Smooth muscle cell (in vitro differentiated cells): ENCODE data around the gene DOCK11. TPM values are rescaled to one million over a fixed set of nuclear protein-coding genes. Genes with fewer than 3 reads are reported as not detected.

ENCODE experiments used
- DNase-seq: peaks from one replicate; lab custom pipeline; 2025; ENCODE audit not compliant: unreplicated experiment; lab: John Stamatoyannopoulos, UW
- H2AFZ ChIP-seq: fragments of 200-600 bp; sonication (generic); 2 replicates; pipeline ENCODE4 v1.6.0; 2016; ENCODE audit warnings: antibody characterized with exemption, low read depth, mild to moderate bottlenecking
- H3F3A ChIP-seq: fragments of 200-600 bp; sonication (generic); 2 replicates; pipeline ENCODE4 v1.6.0; 2017; ENCODE audit warnings: antibody characterized with exemption, low read depth
- H3K27ac ChIP-seq: fragments of 200-600 bp; sonication (generic); 2 replicates; pipeline ENCODE4 v1.5.1; 2016; ENCODE audit warnings: low read depth, mild to moderate bottlenecking
- H3K27me3 ChIP-seq: fragments of 200-600 bp; sonication (generic); 2 replicates; pipeline ENCODE4 v1.6.1; 2016; ENCODE audit warnings: low read depth, mild to moderate bottlenecking
- H3K36me3 ChIP-seq: fragments of 200-600 bp; sonication (generic); 2 replicates; pipeline ENCODE4 v1.5.1; 2016; ENCODE audit warnings: low read depth
- H3K4me1 ChIP-seq: fragments of 200-600 bp; sonication (generic); 2 replicates; pipeline ENCODE4 v1.5.1; 2016; ENCODE audit warnings: low read depth
- H3K4me2 ChIP-seq: fragments of 200-600 bp; sonication (generic); 2 replicates; pipeline ENCODE4 v1.6.0; 2016; ENCODE audit warnings: mild to moderate bottlenecking
- H3K4me3 ChIP-seq: fragments of 200-600 bp; sonication (generic); 2 replicates; pipeline ENCODE4 v1.5.1; 2016; ENCODE audit warnings: mild to moderate bottlenecking
- H3K79me2 ChIP-seq: fragments of 200-600 bp; sonication (generic); 2 replicates; pipeline ENCODE4 v1.6.0; 2016; ENCODE audit warnings: low read depth, mild to moderate bottlenecking
- H3K9ac ChIP-seq: fragments of 200-600 bp; sonication (generic); 2 replicates; pipeline ENCODE4 v1.6.0; 2016; ENCODE audit warnings: low read depth
- H3K9me3 ChIP-seq: fragments of 200-600 bp; sonication (generic); replicated peaks from 2 replicates; pipeline ENCODE4 v1.5.1; 2016; ENCODE audit warnings: low read depth
- H4K20me1 ChIP-seq: fragments of 200-600 bp; sonication (generic); 2 replicates; pipeline ENCODE4 v1.6.0; 2016; ENCODE audit warnings: low read depth
- CTCF ChIP-seq: fragments of 200-600 bp; sonication (generic); IDR thresholded peaks from 2 replicates; pipeline ENCODE4 v1.5.1; 2017; ENCODE audit warnings: borderline replicate concordance, mild to moderate bottlenecking, antibody characterized with exemption; ENCODE audit not compliant: insufficient read depth, poor library complexity, severe bottlenecking
- WGBS: methylation state at CpG from one replicate; pipeline ENCODE4 v1.1.7; 2016; ENCODE audit warnings: low lambda C conversion rate; 5-methylcytosine and 5-hydroxymethylcytosine counted together
- polyA plus RNA-seq: library from polyadenylated mRNA; unstranded; fragments of >200 nt; fragmentation: Nextera tagmentation; extraction: Ambion mirVana; gene quantifications from 2 replicates; pipeline ENCODE4 v1.2.1, GENCODE V29; 2016
- total RNA-seq: library from RNA; depleted of rRNA; stranded (reverse); fragments of >200 nt; gene quantifications from 2 replicates; pipeline ENCODE4 v1.2.3, GENCODE V29; 2014

The DOCK11 gene
- total and polyA plus RNA-seq, 2 experiments from 2014 or later, result 2.3 to 2.6 TPM

- no peaks in the 10 kb centered on the region for H3K79me2 ChIP-seq
- no peaks in the 10 kb centered on the region for H3K27me3 ChIP-seq
- H3K27ac ChIP-seq, result no peak overlapping the region
- H3K9me3 ChIP-seq, result no peaks in the 10 kb centered on the region
- no peaks in the 10 kb centered on the region for H3K4me1 ChIP-seq
- no peak for DNase-seq
- no peak overlapping the region for H3K9ac ChIP-seq
- no peak overlapping the region for H2AFZ ChIP-seq
- no peak overlapping the region for H3K4me3 ChIP-seq
- TF ChIP-seq CTCF, result no peak
- no peak overlapping the region for H3K4me2 ChIP-seq
- H3F3A ChIP-seq, result no peaks in the 10 kb centered on the region
- WGBS, result 62% methylated on average over 6 of the region's 6 CpGs
- no peaks in the 10 kb centered on the region for H3K36me3 ChIP-seq
- H4K20me1 ChIP-seq, result no peaks in the 10 kb centered on the region
Measured at GRCh38 chrX:118694638-118695037, 199.0 kb downstream of the DOCK11 start.

- DNase-seq, result no peak
- H2AFZ ChIP-seq, result no peak overlapping the region
- H3K27ac ChIP-seq, result no peak overlapping the region
- H3K36me3 ChIP-seq, result no peaks in the 10 kb centered on the region
- H3K9ac ChIP-seq, result no peak overlapping the region
- no peaks in the 10 kb centered on the region for H3K27me3 ChIP-seq
- no peaks in the 10 kb centered on the region for H3K9me3 ChIP-seq
- no peak overlapping the region for H3K4me3 ChIP-seq
- H3F3A ChIP-seq, result no peaks in the 10 kb centered on the region
- TF ChIP-seq CTCF, result no peak
- H3K4me1 ChIP-seq, result no peaks in the 10 kb centered on the region
- no peak overlapping the region for H3K4me2 ChIP-seq
- 67% methylated on average over 5 of the region's 5 CpGs for WGBS
- H4K20me1 ChIP-seq, result no peaks in the 10 kb centered on the region
- H3K79me2 ChIP-seq, result no peaks in the 10 kb centered on the region
Measured at GRCh38 chrX:118698516-118699170, 203.0 kb downstream of the DOCK11 start.

GRCh38 chrX:118702741-118703140 lies 207.1 kb downstream of the DOCK11 start:
- no peak for TF ChIP-seq CTCF
- DNase-seq, result no peak
- no peaks in the 10 kb centered on the region for H3F3A ChIP-seq
- no peaks in the 10 kb centered on the region for H3K36me3 ChIP-seq
- no peak overlapping the region for H3K4me3 ChIP-seq
- 70% methylated on average over 5 of the region's 5 CpGs for WGBS
- H4K20me1 ChIP-seq, result no peaks in the 10 kb centered on the region
- H3K9me3 ChIP-seq, result no peaks in the 10 kb centered on the region
- no peak overlapping the region for H3K9ac ChIP-seq
- H3K4me1 ChIP-seq, result no peaks in the 10 kb centered on the region
- H3K27ac ChIP-seq, result no peak overlapping the region
- no peak overlapping the region for H2AFZ ChIP-seq
- no peaks in the 10 kb centered on the region for H3K79me2 ChIP-seq
- no peak overlapping the region for H3K4me2 ChIP-seq
- H3K27me3 ChIP-seq, result no peaks in the 10 kb centered on the region

- H3K4me2 ChIP-seq, result no peak overlapping the region
- TF ChIP-seq CTCF, result no peak
- no peaks in the 10 kb centered on the region for H3K27me3 ChIP-seq
- DNase-seq, result no peak
- no peaks in the 10 kb centered on the region for H3K36me3 ChIP-seq
- no peak overlapping the region for H3K9ac ChIP-seq
- H3K79me2 ChIP-seq, result no peaks in the 10 kb centered on the region
- no peaks in the 10 kb centered on the region for H3K9me3 ChIP-seq
- H3K4me3 ChIP-seq, result no peak overlapping the region
- no peaks in the 10 kb centered on the region for H3F3A ChIP-seq
- no peaks in the 10 kb centered on the region for H3K4me1 ChIP-seq
- no peaks in the 10 kb centered on the region for H4K20me1 ChIP-seq
- H2AFZ ChIP-seq, result no peak overlapping the region
- WGBS, result 90% methylated on average over 4 of the region's 4 CpGs
- no peak overlapping the region for H3K27ac ChIP-seq
Measured at GRCh38 chrX:118706681-118707080, 211.1 kb downstream of the DOCK11 start.
